H1 (cell line): ENCODE results near the gene ACTR1A. TPM values are rescaled to one million over a fixed set of nuclear protein-coding genes. Genes with fewer than 3 reads are reported as not detected.

ENCODE experiments used
- CTCF ChIA-PET: fragments of 300-600 bp; sonication (Branson Sonifier 250); formaldehyde crosslinking; loops from one replicate; lab custom pipeline; 2021; ENCODE audit not compliant: partially characterized antibody; lab: Charles Lee
- POLR2A ChIA-PET: fragments of 300-600 bp; sonication (Branson Sonifier 250); formaldehyde crosslinking; loops from one replicate; lab custom pipeline; 2021; ENCODE audit warnings: inconsistent platforms; ENCODE audit not compliant: partially characterized antibody; lab: Charles Lee
- DNase-seq, 2 experiments: peaks; one replicate each; pipeline versions ENCODE4 v3.0.0 to v3.0.0-alpha.2; 2010 to 2022; ENCODE audit warnings: low spot score in 2 of 2, low read depth in 1 of 2, mixed read lengths in 1 of 2
- FAIRE-seq: peaks from 2 replicates; lab custom pipeline; 2011; peaks lifted over from hg19 to GRCh38; lab: Jason Lieb, UNC
- H2AFZ ChIP-seq: 2 replicates; pipeline ENCODE4 v1.8.1; 2012; ENCODE audit warnings: low read length, inconsistent platforms
- H2AK5ac ChIP-seq: 2 replicates; pipeline ENCODE4 v1.6.1; 2013; ENCODE audit warnings: low read depth, low read length
- H2BK120ac ChIP-seq: replicated peaks from 2 replicates; pipeline ENCODE3; 2013; ENCODE audit warnings: low read depth, low read length, inconsistent platforms
- H2BK12ac ChIP-seq: 2 replicates; pipeline ENCODE4 v1.6.1; 2013; ENCODE audit warnings: low read depth, low read length
- H2BK15ac ChIP-seq: 2 replicates; pipeline ENCODE4 v1.6.1; 2013; ENCODE audit warnings: low read length
- H2BK20ac ChIP-seq: 2 replicates; pipeline ENCODE4 v1.6.1; 2013; ENCODE audit warnings: low read length
- H2BK5ac ChIP-seq: 2 replicates; pipeline ENCODE4 v1.6.1; 2013; ENCODE audit warnings: low read depth, low read length
- H3K14ac ChIP-seq: 2 replicates; pipeline ENCODE4 v1.6.1; 2013; ENCODE audit warnings: inconsistent platforms; ENCODE audit not compliant: insufficient read length
- H3K18ac ChIP-seq: 2 replicates; pipeline ENCODE4 v1.6.1; 2013; ENCODE audit warnings: low read length; ENCODE audit errors: extremely low read depth
- H3K23ac ChIP-seq: 2 replicates; pipeline ENCODE4 v1.6.1; 2013; ENCODE audit warnings: inconsistent platforms; ENCODE audit not compliant: insufficient read length
- H3K23me2 ChIP-seq: 2 replicates; pipeline ENCODE4 v1.6.1; 2013; ENCODE audit warnings: low read depth, low read length
- H3K27ac ChIP-seq: 2 replicates; pipeline ENCODE4 v1.6.1; 2011; ENCODE audit warnings: low read depth, low read length, inconsistent platforms
- H3K27me3 ChIP-seq, 4 experiments: replicated peaks in 1 of 4; 1 replicate in 1 of 4; 2 replicates in 3 of 4; pipeline versions ENCODE4 v1.6.1 to v1.8.1; 2011 to 2013; ENCODE audit warnings: low read length in 3 of 4, mild to moderate bottlenecking in 3 of 4, inconsistent platforms in 2 of 4, mixed read lengths in 2 of 4, moderate library complexity in 1 of 4; ENCODE audit not compliant: control insufficient read depth in 3 of 4, insufficient read depth in 3 of 4; ENCODE audit errors: extremely low read depth in 1 of 4
- H3K36me3 ChIP-seq, 4 experiments: 2 replicates each; pipeline versions ENCODE4 v1.6.1 to v1.8.1; 2011 to 2013; ENCODE audit warnings: mild to moderate bottlenecking in 4 of 4, low read length in 3 of 4, moderate library complexity in 2 of 4, control low read depth in 1 of 4, inconsistent platforms in 1 of 4; ENCODE audit not compliant: insufficient read depth in 4 of 4, control insufficient read depth in 2 of 4
- H3K4ac ChIP-seq: replicated peaks from 2 replicates; pipeline ENCODE3; 2013; ENCODE audit warnings: low read length, low read depth, mixed read lengths, inconsistent platforms; ENCODE audit not compliant: insufficient read length
- H3K4me1 ChIP-seq, 4 experiments: replicated peaks in 1 of 4; 1 replicate in 1 of 4; 2 replicates in 3 of 4; pipeline versions ENCODE4 v1.6.1 to v1.8.1; 2011 to 2013; ENCODE audit warnings: low read length in 3 of 4, inconsistent platforms in 2 of 4, mixed read lengths in 1 of 4; ENCODE audit not compliant: insufficient read depth in 4 of 4, control insufficient read depth in 3 of 4
- H3K4me2 ChIP-seq, 2 experiments: 2 replicates each; pipeline versions ENCODE4 v1.6.1 to v1.8.1; 2011 to 2013; ENCODE audit warnings: low read depth in 2 of 2, low read length in 2 of 2, control low read depth in 1 of 2, inconsistent platforms in 1 of 2, mild to moderate bottlenecking in 1 of 2; ENCODE audit not compliant: insufficient read depth in 1 of 2
- H3K4me3 ChIP-seq, 4 experiments: fragments of 200-600, 300-600 bp in 1 of 4; sonication (generic), shearing (Covaris generic), sonication (Bioruptor Twin) in 1 of 4; 2 replicates each; pipeline versions ENCODE4 v1.5.1 to v1.8.1; 2011 to 2016; ENCODE audit warnings: low read length in 4 of 4, low read depth in 3 of 4, control low read depth in 2 of 4, inconsistent platforms in 2 of 4, mild to moderate bottlenecking in 2 of 4, mixed read lengths in 1 of 4, moderate library complexity in 1 of 4; ENCODE audit not compliant: insufficient read depth in 2 of 4; ENCODE audit errors: extremely low read depth in 1 of 4
- H3K56ac ChIP-seq: replicated peaks from 2 replicates; pipeline ENCODE3; 2013; ENCODE audit warnings: low read depth, mild to moderate bottlenecking, mixed read lengths, low read length, inconsistent platforms; ENCODE audit not compliant: insufficient read length
- H3K79me1 ChIP-seq: 2 replicates; pipeline ENCODE4 v1.6.1; 2013; ENCODE audit warnings: low read depth, low read length, control low read depth
- H3K79me2 ChIP-seq, 2 experiments: 2 replicates each; pipeline versions ENCODE4 v1.6.1 to v1.8.1; 2012 to 2013; ENCODE audit warnings: low read length in 2 of 2, mild to moderate bottlenecking in 2 of 2, inconsistent platforms in 1 of 2; ENCODE audit not compliant: insufficient read depth in 2 of 2, control insufficient read depth in 1 of 2
- H3K9ac ChIP-seq, 4 experiments: replicated peaks in 1 of 4; 1 replicate in 1 of 4; 2 replicates in 3 of 4; pipeline versions ENCODE4 v1.6.1 to v1.8.1; 2011 to 2013; ENCODE audit warnings: low read depth in 3 of 4, low read length in 3 of 4, control low read depth in 2 of 4, mild to moderate bottlenecking in 2 of 4, moderate library complexity in 2 of 4, inconsistent platforms in 1 of 4; ENCODE audit errors: extremely low read depth in 1 of 4
- H3K9me3 ChIP-seq, 2 experiments: 2 replicates each; pipeline versions ENCODE4 v1.6.1 to v1.8.1; 2012 to 2013; ENCODE audit warnings: mild to moderate bottlenecking in 2 of 2, moderate library complexity in 2 of 2, control low read depth in 1 of 2, inconsistent platforms in 1 of 2, low read depth in 1 of 2, low read length in 1 of 2, mixed read lengths in 1 of 2; ENCODE audit not compliant: insufficient read depth in 2 of 2
- H4K20me1 ChIP-seq, 2 experiments: replicated peaks in 1 of 2; 2 replicates each; pipeline versions ENCODE3 to v1.8.1; 2011 to 2013; ENCODE audit warnings: inconsistent platforms in 2 of 2, low read length in 2 of 2, mild to moderate bottlenecking in 1 of 2; ENCODE audit not compliant: insufficient read depth in 2 of 2, control insufficient read depth in 1 of 2
- H4K5ac ChIP-seq: 2 replicates; pipeline ENCODE4 v1.6.1; 2013; ENCODE audit warnings: low read length, low read depth, mixed read lengths, inconsistent platforms; ENCODE audit not compliant: insufficient read length
- H4K8ac ChIP-seq: 2 replicates; pipeline ENCODE4 v1.8.0; 2013; ENCODE audit warnings: mild to moderate bottlenecking, moderate library complexity, low read length, inconsistent platforms; ENCODE audit not compliant: insufficient read depth; ENCODE audit errors: extremely low read depth
- H4K91ac ChIP-seq: replicated peaks from 2 replicates; pipeline ENCODE3; 2013; ENCODE audit warnings: low read length, mixed read lengths, inconsistent platforms; ENCODE audit not compliant: insufficient read length
- CEBPB ChIP-seq: IDR thresholded peaks from 2 replicates; pipeline ENCODE4 v1.6.1; 2012; ENCODE audit warnings: low read depth, low read length
- CHD2 ChIP-seq: IDR thresholded peaks from 2 replicates; pipeline ENCODE4 v1.6.1; 2012; ENCODE audit warnings: low read length, improper control_type of control experiment
- CTBP2 ChIP-seq: IDR thresholded peaks from 2 replicates; pipeline ENCODE4 v1.7.0; 2011; ENCODE audit warnings: borderline replicate concordance, mild to moderate bottlenecking, moderate library complexity, mixed read lengths, low read length; ENCODE audit not compliant: insufficient read depth, insufficient read length
- KDM1A ChIP-seq: fragments of 200-600, 300-600 bp; sonication (generic); IDR thresholded peaks from 2 replicates; pipeline ENCODE4 v1.7.1; 2016; ENCODE audit warnings: mild to moderate bottlenecking, low read length, borderline replicate concordance
- NANOG ChIP-seq: IDR thresholded peaks from 2 replicates; pipeline ENCODE4 v1.6.1; 2011; ENCODE audit warnings: low read length, low read depth, mild to moderate bottlenecking, inconsistent platforms; ENCODE audit not compliant: insufficient read depth, poor library complexity, severe bottlenecking
- SIN3A ChIP-seq, 2 experiments: IDR thresholded peaks in 1 of 2; conservative IDR thresholded peaks in 1 of 2; 2 replicates each; pipeline ENCODE4 v1.6.1; 2011 to 2012; ENCODE audit warnings: low read length in 2 of 2, improper control_type of control experiment in 1 of 2, low read depth in 1 of 2, mild to moderate bottlenecking in 1 of 2
- USF2 ChIP-seq: IDR thresholded peaks from 2 replicates; pipeline ENCODE4 v1.6.1; 2011; ENCODE audit warnings: low read length, improper control_type of control experiment
- WGBS, 2 experiments: shearing (Covaris generic) in 1 of 2; methylation state at CpG; one replicate each; pipeline versions ENCODE4 v1.1.6 to v1.1.7; 2013 to 2015; ENCODE audit warnings: low lambda C conversion rate in 2 of 2, mixed read lengths in 2 of 2, inconsistent platforms in 1 of 2, low coverage in 1 of 2, missing lambda C conversion rate in 1 of 2; ENCODE audit not compliant: insufficient replicate concordance in 2 of 2, insufficient coverage in 1 of 2, insufficient read length in 1 of 2; ENCODE audit errors: extremely low coverage in 1 of 2, missing lambda C conversion rate in 1 of 2; 5-methylcytosine and 5-hydroxymethylcytosine counted together
- polyA plus RNA-seq, 7 experiments: library from polyadenylated mRNA; depleted of rRNA in 3 of 7; stranded (reverse) in 5 of 7; unstranded in 2 of 7; fragments of >200 nt in 5 of 7; fragments of 200-250 nt in 2 of 7; gene quantifications; 1 replicate in 5 of 7; 2 replicates in 1 of 7; 4 replicates in 1 of 7; pipeline versions ENCODE4 v1.2.1 to v1.2.3, GENCODE V29; 2011 to 2013; ENCODE audit warnings: missing spikeins in 2 of 7, mixed read lengths in 2 of 7
- total RNA-seq: library from RNA; stranded (reverse); fragmentation: NEBNext Ultra II Directional; extraction: Animal tissue kit (Norgen Biotek cat#: 25700); gene quantifications from 2 replicates; pipeline ENCODE4 v1.2.1, GENCODE V29; 2021

ACTR1A gene
- total and polyA plus RNA-seq, 2 of the 8 experiments (the other 6 are each of a cell fraction or from before 2014, with no cell fraction given): 78.6 to 86.3 TPM

- no peak for FAIRE-seq
- Histone ChIP-seq H3K79me1 (no peaks in the 10 kb centered on the region), H3K27me3 (no peaks in the 10 kb centered on the region), H2BK120ac (no peak overlapping the region), H3K56ac (no peak overlapping the region), H2AK5ac (no peak overlapping the region), H2BK5ac (no peak overlapping the region), H2AFZ (no peak overlapping the region), H2BK15ac (no peak overlapping the region), H3K9me3 (no peaks in the 10 kb centered on the region), H3K36me3 (peaks cover 0 to 4% (median 0%) of the 10 kb centered on the region in 4 experiments; a peak in 2 of 8 replicates), H3K27ac (no peak overlapping the region), H2BK12ac (no peak overlapping the region), H4K91ac (no peak overlapping the region), H4K5ac (no peak overlapping the region), H3K18ac (no peak overlapping the region), H3K14ac (no peak overlapping the region), H3K79me2 (no peaks in the 10 kb centered on the region), H3K4me1 (no peaks in the 10 kb centered on the region), H3K23me2 (no peaks in the 10 kb centered on the region), H3K4ac (no peak overlapping the region), H2BK20ac (no peak overlapping the region), H4K20me1 (peaks cover 3 to 4% of the 10 kb centered on the region in 2 experiments), H3K4me2 (no peak overlapping the region), H4K8ac (no peak overlapping the region), H3K9ac (no peak overlapping the region), H3K4me3 (no peak overlapping the region), H3K23ac (no peak overlapping the region)
- ChIA-PET POLR2A (no interaction called here), CTCF (interaction anchor here (0.8 to 2.0 kb wide), 6 partner anchors 9 to 46 kb away, joined by 3 to 6 read pairs (median 3); no protein-coding TSS in a partner anchor)
- WGBS, 2 experiments: 95% methylated on average over 1 of the region's 1 CpG; no CpG with 5 or more reads in 1 of the 2 experiments
- no peak for DNase-seq
- TF ChIP-seq SIN3A (conservative IDR thresholded peaks at IDR 0.05 in 1 of 2, IDR thresholded peaks at IDR 0.05 in 1 of 2; ENCODE audit: low read depth in 1 of 2, low read length in 2 of 2) (no peak), CTBP2 (no peak), USF2 (no peak), KDM1A (no peak), NANOG (no peak), CEBPB (no peak), CHD2 (no peak)
These were observed 47.0 kb upstream of the ACTR1A start for GRCh38 chr10:102549549-102549948.
